D341Med (cell line): ENCODE measurements around the gene WNT1.

Experiments used
- DNase-seq: peaks from one replicate; pipeline ENCODE4 v3.0.0; 2012; ENCODE audit warnings: low spot score

The WNT1 gene

GRCh38 chr12:48961801-48962200, 16.3 kb upstream of the WNT1 start:
- DNase-seq: no peak

- DNase-seq: peak; percentile 50
Observed at GRCh38 chr12:48965298-48965838, 12.8 kb upstream of the WNT1 start.

DNA sequence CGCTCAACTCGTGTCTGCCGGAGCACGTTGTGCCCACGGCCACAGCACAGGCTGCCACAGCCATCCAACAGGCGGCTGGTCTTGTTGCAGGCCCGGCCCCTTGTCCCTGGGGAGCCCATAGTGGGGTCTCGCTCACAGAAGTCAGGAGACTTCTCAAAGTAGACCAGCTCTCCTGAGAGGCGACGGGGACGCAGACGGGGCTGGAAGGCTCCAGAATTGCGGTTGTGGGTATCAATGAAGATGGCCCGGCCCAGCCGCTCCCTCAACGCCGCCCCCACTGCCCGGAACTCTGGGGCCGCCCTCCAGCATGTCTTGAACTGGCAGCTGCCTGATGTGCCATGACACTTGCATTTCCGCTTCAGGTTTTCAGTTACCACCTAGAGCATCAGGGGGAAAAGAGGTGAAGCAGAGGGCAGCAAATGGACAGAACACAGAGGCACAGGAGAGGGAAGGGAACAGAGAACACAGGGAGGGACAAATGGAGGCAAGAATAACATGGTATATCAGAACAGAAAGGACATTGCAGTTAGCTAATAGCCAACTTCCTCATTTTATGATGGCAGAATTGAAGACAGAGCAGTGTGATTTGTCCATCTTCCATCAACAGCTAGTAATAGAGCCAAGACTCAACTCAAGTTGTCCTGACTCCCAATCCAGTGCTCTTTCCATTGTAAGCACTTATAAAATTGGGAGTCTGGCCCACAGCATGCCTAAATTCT, 11.8 kb upstream of the WNT1 start:
- no peak for DNase-seq

- no peak for DNase-seq
Observed at GRCh38 chr12:48967991-48968390, 10.1 kb upstream of the WNT1 start.

GRCh38 chr12:48968467-48968866, 9.7 kb upstream of the WNT1 start:
- DNase-seq: no peak

DNA sequence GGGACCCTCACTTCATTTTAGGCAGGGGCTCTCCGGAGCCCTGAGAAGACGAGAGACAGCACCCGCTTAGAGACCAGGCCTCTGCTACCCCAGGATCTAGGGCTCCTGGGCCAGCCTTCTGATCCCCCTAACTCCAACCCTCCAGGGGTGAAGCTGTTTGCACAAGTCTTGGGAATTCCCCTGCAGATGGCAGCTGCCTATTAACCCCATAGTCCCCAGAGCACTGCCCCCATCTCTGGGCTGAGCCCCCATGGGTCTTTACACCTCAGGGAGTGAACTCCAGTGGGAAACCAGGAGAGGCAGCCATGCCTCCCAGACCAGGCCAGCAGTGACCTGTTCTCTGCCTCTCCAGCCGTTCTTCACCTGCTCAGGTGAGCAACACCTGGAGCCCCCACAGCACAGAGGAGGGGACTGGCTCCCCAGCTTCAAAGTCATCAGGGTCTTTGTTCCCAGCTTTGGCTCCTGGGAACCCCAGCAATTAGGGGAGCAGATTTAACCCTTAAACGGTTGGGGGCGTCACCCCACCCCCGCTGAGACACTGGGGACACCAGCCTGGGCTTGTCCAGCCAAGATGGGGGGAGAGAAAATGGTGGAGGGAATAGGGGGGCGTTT, 8.9 kb upstream of the WNT1 start:
- no peak for DNase-seq

- peak; percentile 61 for DNase-seq
Observed at GRCh38 chr12:48969833-48970701, 8.1 kb upstream of the WNT1 start.

GRCh38 chr12:48970702-48971334, 7.3 kb upstream of the WNT1 start:
- no peak for DNase-seq

GRCh38 chr12:48972213-48972951, 5.7 kb upstream of the WNT1 start:
- no peak for DNase-seq

GRCh38 chr12:48972952-48973483, 5.1 kb upstream of the WNT1 start:
- no peak for DNase-seq

- no peak for DNase-seq
Observed at GRCh38 chr12:48973531-48973930, 4.6 kb upstream of the WNT1 start.

DNA sequence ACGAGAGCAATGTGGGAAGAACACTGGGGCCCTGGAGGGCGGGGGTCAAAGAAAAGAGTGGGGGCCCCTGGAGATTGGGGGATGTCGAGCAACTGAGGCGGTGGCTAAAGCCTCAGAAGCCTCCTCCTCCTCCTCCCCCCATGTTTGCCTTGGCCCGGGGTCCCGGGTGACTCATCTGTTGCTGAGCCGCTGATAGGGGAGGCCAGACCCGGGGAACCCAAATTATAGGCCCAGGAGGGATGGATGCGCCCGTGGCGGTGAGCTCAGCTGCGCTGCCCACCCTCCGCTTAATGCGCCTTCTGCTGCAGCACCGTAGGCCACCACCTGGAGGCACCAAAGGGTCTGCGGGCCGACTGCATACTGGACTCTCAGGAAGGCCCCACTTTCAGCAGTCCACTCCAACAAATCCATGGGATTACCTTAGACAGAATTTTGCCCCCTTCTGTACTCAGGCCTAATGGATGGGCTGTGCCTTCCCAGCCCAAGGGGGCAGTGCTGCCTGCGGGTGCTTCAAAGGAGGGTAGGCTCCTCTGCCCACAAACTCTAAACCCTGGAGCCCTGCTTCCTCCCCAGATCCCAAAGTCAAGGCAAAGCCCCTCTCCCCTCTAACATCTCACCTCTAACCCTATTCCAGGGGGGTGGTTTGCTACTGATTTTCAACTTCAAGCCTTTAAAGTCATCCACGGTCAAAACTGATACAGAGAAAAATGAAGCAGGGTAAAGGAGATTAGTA, 4.0 kb upstream of the WNT1 start:
- DNase-seq: peak; percentile 70

- peak; percentile 92 for DNase-seq
Observed at GRCh38 chr12:48977290-48978281, 536 bp upstream of the WNT1 start.

DNA sequence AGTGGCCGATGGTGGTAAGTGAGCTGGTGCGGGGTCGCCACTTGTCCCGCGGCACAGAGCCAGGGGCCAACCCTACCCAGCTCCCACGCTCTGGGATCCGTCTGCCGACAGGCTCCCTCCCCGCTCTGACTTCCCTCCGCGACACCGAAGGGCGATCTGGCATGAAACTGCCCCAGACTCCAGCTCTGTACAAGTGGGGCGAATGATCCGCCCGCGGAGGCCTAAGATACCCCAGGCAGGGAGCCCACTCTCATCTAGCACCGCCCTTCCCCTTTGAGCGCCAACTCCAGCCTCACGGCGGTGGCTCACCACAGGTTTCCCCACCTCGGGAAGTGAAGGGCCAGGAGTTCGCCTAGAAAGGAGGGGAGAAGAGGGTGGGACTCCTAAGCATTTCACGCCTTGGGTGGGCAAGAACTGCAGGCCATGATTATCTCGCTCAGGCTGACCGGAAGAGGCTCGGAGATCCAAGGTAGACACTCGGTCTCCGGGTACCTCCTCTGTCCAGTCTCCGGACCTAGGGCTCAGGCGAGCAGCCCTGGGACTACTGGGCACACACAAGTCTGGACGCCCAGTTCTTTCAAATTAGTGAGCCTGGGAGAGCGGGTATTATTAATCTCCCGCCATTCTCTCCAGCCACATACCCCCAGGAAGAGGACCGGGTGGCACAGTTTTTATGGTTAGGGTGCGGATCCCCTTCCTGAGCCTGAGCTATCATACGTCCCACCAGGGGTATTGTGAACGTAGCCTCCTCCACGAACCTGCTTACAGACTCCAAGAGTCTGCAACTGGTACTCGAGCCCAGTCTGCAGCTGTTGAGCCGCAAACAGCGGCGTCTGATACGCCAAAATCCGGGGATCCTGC, 849 bp downstream of the WNT1 start:
- no peak for DNase-seq

DNA sequence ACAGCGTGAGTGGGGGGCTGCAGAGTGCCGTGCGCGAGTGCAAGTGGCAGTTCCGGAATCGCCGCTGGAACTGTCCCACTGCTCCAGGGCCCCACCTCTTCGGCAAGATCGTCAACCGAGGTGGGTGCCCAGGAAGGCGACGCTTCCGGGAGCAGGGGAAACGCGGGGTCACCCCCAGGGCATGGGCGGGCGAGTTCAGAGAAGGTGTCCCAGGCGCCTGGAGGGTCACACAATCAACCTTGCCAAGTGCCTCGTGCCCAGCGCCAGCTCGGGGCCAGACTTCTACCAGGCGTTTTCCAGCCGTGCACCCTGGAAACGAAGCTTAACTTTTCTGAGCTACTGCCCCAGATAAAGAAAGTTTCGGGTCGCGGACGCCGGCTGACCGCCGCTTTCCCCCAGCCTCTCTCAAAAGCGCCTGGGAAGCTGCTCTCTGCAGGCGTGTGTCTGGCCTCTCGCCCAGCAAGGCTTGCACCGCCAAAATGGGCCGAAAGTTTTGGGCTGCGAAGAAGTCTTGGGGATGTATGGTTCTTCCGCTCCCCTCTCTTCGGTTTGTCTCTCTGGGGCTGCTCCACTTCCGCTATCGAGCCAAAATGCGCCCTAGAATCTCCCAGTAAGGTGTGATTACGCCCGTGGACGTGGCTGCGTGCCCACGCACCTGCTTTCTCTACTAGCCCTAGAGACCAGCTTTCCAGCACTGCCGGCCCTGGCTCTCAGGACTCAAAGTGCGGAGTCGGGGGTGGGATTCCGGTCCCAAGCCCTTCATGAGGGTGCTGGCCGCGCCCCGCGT, 1.7 kb downstream of the WNT1 start:
- DNase-seq: no peak

DNA sequence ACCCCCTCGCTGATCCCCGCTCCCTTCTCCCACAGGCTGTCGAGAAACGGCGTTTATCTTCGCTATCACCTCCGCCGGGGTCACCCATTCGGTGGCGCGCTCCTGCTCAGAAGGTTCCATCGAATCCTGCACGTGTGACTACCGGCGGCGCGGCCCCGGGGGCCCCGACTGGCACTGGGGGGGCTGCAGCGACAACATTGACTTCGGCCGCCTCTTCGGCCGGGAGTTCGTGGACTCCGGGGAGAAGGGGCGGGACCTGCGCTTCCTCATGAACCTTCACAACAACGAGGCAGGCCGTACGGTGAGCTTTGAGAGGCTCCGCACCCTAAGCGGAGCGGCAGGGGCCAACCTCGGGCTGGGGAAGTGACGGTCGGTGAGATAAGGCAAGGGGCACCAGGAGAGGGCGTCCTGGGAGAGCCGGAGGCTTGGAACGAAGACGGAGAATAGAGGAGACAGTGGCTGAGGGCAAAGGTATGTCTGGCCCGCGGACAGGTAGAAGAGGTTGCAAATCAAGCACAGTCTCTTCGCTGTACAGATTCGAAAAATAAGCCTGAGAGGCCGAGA, 2.3 kb downstream of the WNT1 start:
- DNase-seq: peak; percentile 69
